Body of pancreas (tissue), 4 donors: ENCODE measurements around the gene PLPP1. TPM values are rescaled to one million over a fixed set of nuclear protein-coding genes. Genes with fewer than 3 reads are reported as not detected.

Experiments
- ATAC-seq: fragments of 150-250 bp; one replicate; pipeline ENCODE4 v1.9.1; 2016
- DNase-seq, 4 donors: peaks; one replicate each; pipeline ENCODE4 v3.0.0-alpha.2; 2019
- H3K27ac ChIP-seq, 4 donors: fragments of 200-600 bp; sonication (generic); 1 replicate in 3 of 4; 2 replicates in 1 of 4; pipeline versions ENCODE4 v1.5.1 to v1.6.1; 2016 to 2019; ENCODE audit warnings: mild to moderate bottlenecking in 1 of 4, mixed read lengths in 1 of 4, moderate library complexity in 1 of 4
- H3K27me3 ChIP-seq, 2 donors: fragments of 200-600 bp; sonication (generic); one replicate each; pipeline ENCODE4 v1.6.0; 2016; ENCODE audit warnings: mild to moderate bottlenecking in 1 of 2
- H3K36me3 ChIP-seq, 2 donors: fragments of 200-600 bp; sonication (generic); replicated peaks in 1 of 2; 2 replicates each; pipeline ENCODE4 v1.5.1; 2016; ENCODE audit warnings: low read depth in 2 of 2; ENCODE audit not compliant: insufficient read depth in 1 of 2
- H3K4me1 ChIP-seq: fragments of 200-600 bp; sonication (generic); one replicate; pipeline ENCODE4 v1.6.0; 2016
- H3K4me3 ChIP-seq, 2 donors: fragments of 200-600 bp; sonication (generic); 1 replicate in 1 of 2; 2 replicates in 1 of 2; pipeline ENCODE4 v1.5.1; 2016 to 2019
- H3K9me3 ChIP-seq, 3 donors: fragments of 200-600 bp; sonication (generic); 1 replicate in 2 of 3; 2 replicates in 1 of 3; pipeline ENCODE4 v1.5.1; 2016
- CTCF ChIP-seq, 7 experiments: fragments of 450-650 bp in 4 of 7; fragments of 200-600 bp in 3 of 7; sonication (generic) in 3 of 7; IDR thresholded peaks; one replicate each; pipeline ENCODE4 v1.5.1; 2016 to 2019; ENCODE audit warnings: antibody characterized with exemption in 7 of 7
- POLR2A ChIP-seq, 3 donors: fragments of 450-650 bp; IDR thresholded peaks; one replicate each; pipeline ENCODE4 v1.6.1; 2016; ENCODE audit warnings: antibody characterized with exemption in 3 of 3, mild to moderate bottlenecking in 2 of 3
- WGBS, 2 donors: methylation state at CpG; one replicate each; pipeline ENCODE4 v1.1.5; 2017; 5-methylcytosine and 5-hydroxymethylcytosine counted together
- intact Hi-C: fragments of 100-400 bp; cut with DNase I; formaldehyde crosslinking; loops from one replicate; pipeline ENCODE4 v1.15.1; 2023
- total RNA-seq, 2 donors: library from RNA; depleted of rRNA; stranded (reverse); fragments of >200 nt; gene quantifications; one replicate each; pipeline ENCODE4 v1.1.0, GENCODE V29; 2016

Gene PLPP1
- total RNA-seq, 2 donors from 2014 or later: 88.2 to 227 TPM

- Histone ChIP-seq H3K9me3 (no peaks in the 10 kb centered on the region), H3K4me1 (peaks cover 38% of the 10 kb centered on the region), H3K36me3 (no peaks in the 10 kb centered on the region), H3K4me3 (no peak overlapping the region), H3K27me3 (no peaks in the 10 kb centered on the region), H3K27ac (no peak overlapping the region)
- DNase-seq: no peak
- no peak for TF ChIP-seq CTCF (IDR thresholded peaks at IDR 0.05)
- no peak for TF ChIP-seq POLR2A (IDR thresholded peaks at IDR 0.05)
- WGBS, 2 donors: 45 to 48% methylated on average over 2 of the region's 2 CpGs
- intact Hi-C loops: no loop called here
- no peak for ATAC-seq
These were observed 141.1 kb downstream of the PLPP1 start for GRCh38 chr5:55393501-55394175.

- 100% methylated on average over 1 of the region's 1 CpG for WGBS, 2 donors
These were observed 142.1 kb downstream of the PLPP1 start for GRCh38 chr5:55392669-55393068.

GRCh38 chr5:55391707-55392106, 143.1 kb downstream of the PLPP1 start:
- TF ChIP-seq CTCF (IDR thresholded peaks at IDR 0.05) (no peak), POLR2A (IDR thresholded peaks at IDR 0.05) (no peak)
- intact Hi-C loops: no loop called here
- no peaks in the 10 kb centered on the region for H3K9me3 ChIP-seq
- ATAC-seq: peak; percentile 55
- H3K36me3 ChIP-seq: peaks cover 0 to 5% of the 10 kb centered on the region in 2 donors
- H3K27ac ChIP-seq: peak overlapping the region in 3 of 4 donors; percentile 64 to 82 (median 82)
- H3K4me1 ChIP-seq: peaks cover 41% of the 10 kb centered on the region
- no peak overlapping the region for H3K4me3 ChIP-seq
- WGBS, 2 donors: 35 to 45% methylated on average over 2 of the region's 2 CpGs
- H3K27me3 ChIP-seq: no peaks in the 10 kb centered on the region
- peak in 1 of 4 donors; percentile 29 for DNase-seq

More at GRCh38 chr5:55392669-55393068, 142.1 kb downstream of the PLPP1 start:
- ATAC-seq: no peak
- DNase-seq: no peak
- Histone ChIP-seq H3K4me3 (no peak overlapping the region), H3K9me3 (no peaks in the 10 kb centered on the region), H3K27me3 (no peaks in the 10 kb centered on the region), H3K27ac (no peak overlapping the region), H3K4me1 (peaks cover 38% of the 10 kb centered on the region), H3K36me3 (peaks cover 0 to 5% of the 10 kb centered on the region in 2 donors)
- TF ChIP-seq POLR2A (IDR thresholded peaks at IDR 0.05) (no peak), CTCF (IDR thresholded peaks at IDR 0.05) (no peak)
- intact Hi-C loops: no loop called here

- WGBS, 2 donors: 51 to 67% methylated on average over 2 of the region's 2 CpGs
- H3K27ac ChIP-seq: peak overlapping the region in 1 of 4 donors; percentile 17
- H3K27me3 ChIP-seq: no peaks in the 10 kb centered on the region
- peaks cover 0 to 7% of the 10 kb centered on the region in 2 donors for H3K36me3 ChIP-seq
- peaks cover 44% of the 10 kb centered on the region for H3K4me1 ChIP-seq
- no peak overlapping the region for H3K4me3 ChIP-seq
- intact Hi-C loops: no loop called here
- TF ChIP-seq CTCF (IDR thresholded peaks at IDR 0.05): no peak
- ATAC-seq (no peak), DNase-seq (no peak)
- H3K9me3 ChIP-seq: no peaks in the 10 kb centered on the region
These were observed 146.9 kb downstream of the PLPP1 start for GRCh38 chr5:55387865-55388264.

- Histone ChIP-seq H3K4me3 (no peak overlapping the region), H3K9me3 (no peaks in the 10 kb centered on the region), H3K27me3 (no peaks in the 10 kb centered on the region), H3K27ac (no peak overlapping the region), H3K36me3 (peaks cover 0 to 8% of the 10 kb centered on the region in 2 donors), H3K4me1 (peaks cover 29% of the 10 kb centered on the region)
- 53 to 63% methylated on average over 1 of the region's 1 CpG for WGBS, 2 donors
- DNase-seq (no peak), ATAC-seq (no peak)
- intact Hi-C loops: no loop called here
- TF ChIP-seq POLR2A (IDR thresholded peaks at IDR 0.05) (no peak), CTCF (IDR thresholded peaks at IDR 0.05) (no peak)
These were observed 148.4 kb downstream of the PLPP1 start for GRCh38 chr5:55386356-55386755.
